D721Med (cell line): ENCODE measurements around the gene HS1BP3.

ENCODE experiments used
- DNase-seq: peaks from one replicate; pipeline ENCODE4 v3.0.0; 2011; ENCODE audit warnings: low spot score; ENCODE audit not compliant: insufficient read length
- FAIRE-seq: peaks from 2 replicates; lab custom pipeline; 2011; peaks lifted over from hg19 to GRCh38; lab: Jason Lieb, UNC
- CTCF ChIP-seq: IDR thresholded peaks from 2 replicates; pipeline ENCODE4 v1.5.1; 2012; ENCODE audit warnings: mild to moderate bottlenecking, control low read depth; ENCODE audit not compliant: insufficient read depth; ENCODE audit errors: missing control alignments

Gene HS1BP3

GRCh38 chr2:20666005-20666303 is 15.1 kb upstream of the HS1BP3 start:
- FAIRE-seq (no peak), DNase-seq (no peak)
- no peak for TF ChIP-seq CTCF

GRCh38 chr2:20665243-20666004 is 14.5 kb upstream of the HS1BP3 start:
- no peak for DNase-seq
- TF ChIP-seq CTCF, result no peak
- FAIRE-seq, result no peak

- DNase-seq (no peak), FAIRE-seq (no peak)
- no peak for TF ChIP-seq CTCF
Measured at GRCh38 chr2:20664431-20665242, 13.7 kb upstream of the HS1BP3 start.

GRCh38 chr2:20664071-20664390 is 13.1 kb upstream of the HS1BP3 start:
- no peak for DNase-seq
- no peak for TF ChIP-seq CTCF
- no peak for FAIRE-seq

GRCh38 chr2:20663196-20664070 is 12.5 kb upstream of the HS1BP3 start:
- DNase-seq (no peak), FAIRE-seq (no peak)
- TF ChIP-seq CTCF, result no peak

GRCh38 chr2:20662308-20662937 is 11.5 kb upstream of the HS1BP3 start:
- TF ChIP-seq CTCF, result no peak
- no peak for DNase-seq
- no peak for FAIRE-seq
